Immature natural killer cell (primary cell): ENCODE results near the gene ARG2. TPM values are rescaled to one million over a fixed set of nuclear protein-coding genes. Genes with fewer than 3 reads are reported as not detected.

ENCODE experiments used
- DNase-seq, 3 donors: peaks; one replicate each; pipeline ENCODE4 v3.0.0; 2022; ENCODE audit warnings: mixed read lengths in 1 of 3
- H3K27ac Mint-ChIP-seq, 6 donors: one replicate each; pipeline ENCODE4 v1.8.0; 2020; ENCODE audit warnings: mixed read lengths in 6 of 6, mild to moderate bottlenecking in 5 of 6, inconsistent platforms in 4 of 6, moderate library complexity in 3 of 6
- H3K27me3 Mint-ChIP-seq, 3 donors: one replicate each; pipeline ENCODE4 v1.8.0; 2020 to 2021; ENCODE audit warnings: low read depth in 3 of 3, mild to moderate bottlenecking in 3 of 3, mixed read lengths in 3 of 3, moderate library complexity in 3 of 3, inconsistent platforms in 1 of 3
- H3K36me3 Mint-ChIP-seq, 3 donors: one replicate each; pipeline ENCODE4 v1.8.0; 2020; ENCODE audit warnings: mixed read lengths in 3 of 3, inconsistent platforms in 2 of 3, mild to moderate bottlenecking in 2 of 3
- H3K4me1 Mint-ChIP-seq, 2 donors: one replicate each; pipeline ENCODE4 v1.8.0; 2020; ENCODE audit warnings: inconsistent platforms in 2 of 2, mild to moderate bottlenecking in 2 of 2, mixed read lengths in 2 of 2, moderate library complexity in 1 of 2
- H3K4me3 Mint-ChIP-seq, 5 donors: one replicate each; pipeline ENCODE4 v1.8.0; 2020; ENCODE audit warnings: mild to moderate bottlenecking in 5 of 5, mixed read lengths in 5 of 5, inconsistent platforms in 3 of 5, moderate library complexity in 3 of 5
- H3K9me3 Mint-ChIP-seq, 6 donors: one replicate each; pipeline ENCODE4 v1.8.0; 2020; ENCODE audit warnings: mild to moderate bottlenecking in 6 of 6, mixed read lengths in 6 of 6, inconsistent platforms in 4 of 6, moderate library complexity in 3 of 6
- polyA plus RNA-seq, 3 donors: library from polyadenylated mRNA; unstranded; fragments of 300-500 nt; fragmentation: Illumina TruSeq; gene quantifications; one replicate each; pipeline ENCODE4 v1.2.3, GENCODE V29; 2021

Gene ARG2
- polyA plus RNA-seq, 3 donors from 2014 or later = 0.41 to 2.0 (median 1.8) TPM

GRCh38 chr14:67694791-67695393 lies 75.2 kb downstream of the ARG2 start:
- Mint-ChIP-seq H3K36me3 (peaks cover 4 to 23% (median 5%) of the 10 kb centered on the region in 3 donors), H3K4me1 (peaks cover 18% of the 10 kb centered on the region in 2 donors), H3K27ac (peak overlapping the region; percentile 87 to 96 (median 92)), H3K4me3 (peak overlapping the region; percentile 88 to 97 (median 89)), H3K27me3 (peaks cover 0 to 3% (median 0%) of the 10 kb centered on the region in 3 donors), H3K9me3 (no peaks in the 10 kb centered on the region)
- peak; percentile 47 to 58 (median 51) for DNase-seq

GRCh38 chr14:67695394-67695949 lies 75.8 kb downstream of the ARG2 start, which contains the start of gene RDH11:
Gene RDH11, minus strand, starts transcription at chr14:67695764. Its CDS starts 61 bp downstream, at chr14:67695703.
- peaks cover 0 to 17% (median 4%) of the 10 kb centered on the region in 3 donors for H3K36me3 Mint-ChIP-seq
- H3K4me1 Mint-ChIP-seq = peaks cover 18% of the 10 kb centered on the region in 2 donors
- H3K27me3 Mint-ChIP-seq = peaks cover 0 to 3% (median 0%) of the 10 kb centered on the region in 3 donors
- DNase-seq = peak; percentile 75 to 78 (median 76)
- peak within 1 kb of the TSS; percentile 88 to 97 (median 89) for H3K4me3 Mint-ChIP-seq
- no peaks in the 10 kb centered on the region for H3K9me3 Mint-ChIP-seq
- peak within 1 kb of the TSS; percentile 87 to 96 (median 92) for H3K27ac Mint-ChIP-seq

DNA sequence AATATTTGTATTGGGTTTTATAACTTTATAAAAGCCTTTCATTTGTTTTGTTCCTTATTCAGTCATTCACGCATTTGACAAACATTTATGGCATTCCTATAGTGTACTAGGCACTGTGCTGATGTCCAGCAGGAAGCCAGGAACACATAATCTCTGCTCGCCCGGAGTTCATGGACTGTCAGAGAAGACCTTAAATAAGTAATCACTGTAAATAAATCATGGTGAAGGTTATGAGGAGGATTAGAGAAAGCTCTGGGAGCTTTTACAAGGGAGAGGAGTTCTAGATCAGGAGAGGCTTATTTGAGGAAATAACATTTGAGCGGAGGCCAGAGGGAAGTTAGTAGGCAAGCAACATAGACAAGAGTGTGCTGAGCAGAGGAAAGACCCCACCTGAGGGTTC lies 77.3 kb downstream of the ARG2 start:
- Mint-ChIP-seq H3K9me3 (no peaks in the 10 kb centered on the region), H3K27ac (no peak overlapping the region), H3K4me1 (peaks cover 18% of the 10 kb centered on the region in 2 donors), H3K4me3 (no peak overlapping the region), H3K36me3 (peaks cover 0 to 5% (median 0%) of the 10 kb centered on the region in 3 donors), H3K27me3 (peaks cover 0 to 3% (median 0%) of the 10 kb centered on the region in 3 donors)
- DNase-seq = no peak

DNA sequence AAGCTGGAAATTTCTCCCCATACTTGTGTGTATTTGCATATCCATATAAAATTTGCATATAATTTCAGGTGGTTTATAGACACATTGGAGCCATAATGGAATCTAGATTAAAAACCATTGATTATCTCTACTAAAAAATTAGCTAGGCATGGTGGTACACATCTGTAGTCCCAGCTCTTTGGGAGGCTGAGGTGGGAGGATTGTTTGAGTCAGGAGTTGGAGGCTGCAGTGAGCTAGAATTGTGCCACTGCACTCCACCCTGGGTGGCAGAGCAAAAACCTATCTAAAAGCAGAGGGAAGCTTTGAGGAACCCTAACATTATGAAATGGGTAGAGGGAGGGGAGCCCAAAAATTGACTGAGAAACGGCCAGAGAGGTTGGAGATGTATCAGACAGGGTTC lies 78.5 kb downstream of the ARG2 start:
- Mint-ChIP-seq H3K27me3 (peaks cover 0 to 3% (median 0%) of the 10 kb centered on the region in 3 donors), H3K9me3 (no peaks in the 10 kb centered on the region), H3K4me1 (peaks cover 18% of the 10 kb centered on the region in 2 donors), H3K4me3 (no peak overlapping the region), H3K36me3 (no peaks in the 10 kb centered on the region), H3K27ac (no peak overlapping the region)
- DNase-seq = no peak

Other genes starting within 250 kb of the ARG2 start
- not detected for gene PLEK2, start 207.8 kb upstream of the ARG2 start, polyA plus RNA-seq
- 10 to 100 TPM; 28.0 to 67.1 (median 35.8) TPM for gene TMEM229B, start 131.2 kb upstream of the ARG2 start, polyA plus RNA-seq
- gene PLEKHH1, start 86.6 kb upstream of the ARG2 start, polyA plus RNA-seq = under 1 TPM in 1 of 3 donors, not detected in 2; 0.22 TPM
- gene PIGH, start 19.7 kb upstream of the ARG2 start, polyA plus RNA-seq = 10 to 100 TPM; 28.8 to 41.9 (median 37.3) TPM
- gene VTI1B, start 54.7 kb downstream of the ARG2 start, polyA plus RNA-seq = 100 to 1,000 TPM in 2 of 3 donors, 10 to 100 TPM in 1; 75.0 to 118 (median 104) TPM
- 100 to 1,000 TPM in 1 of 3 donors, 10 to 100 TPM in 2; 62.7 to 113 (median 76.1) TPM for gene RDH11, start 75.8 kb downstream of the ARG2 start, polyA plus RNA-seq
- under 1 TPM in 1 of 3 donors, not detected in 2; 0.17 TPM for gene RDH12, start 82.0 kb downstream of the ARG2 start, polyA plus RNA-seq
- gene ZFYVE26, start 196.7 kb downstream of the ARG2 start, polyA plus RNA-seq = 1 to 10 TPM in 2 of 3 donors, not detected in 1; 3.1 to 4.3 TPM
- 10 to 100 TPM; 17.6 to 20.8 (median 17.7) TPM for gene RAD51B, start 199.9 kb downstream of the ARG2 start, polyA plus RNA-seq